COR-L47 (cell line): ENCODE data around the gene BUD23.
A peak's percentile ranks its signal among the peaks of the same experiment; 100 is the strongest.
"Not testable (repeated sequence)": the region's sequence is repeated elsewhere in the genome, so short reads cannot be mapped to it uniquely, and the experiment has no call there.

Source experiments
- DNase-seq: peaks from one replicate; lab custom pipeline; 2025; lab: John Stamatoyannopoulos, UW

Gene BUD23

DNA sequence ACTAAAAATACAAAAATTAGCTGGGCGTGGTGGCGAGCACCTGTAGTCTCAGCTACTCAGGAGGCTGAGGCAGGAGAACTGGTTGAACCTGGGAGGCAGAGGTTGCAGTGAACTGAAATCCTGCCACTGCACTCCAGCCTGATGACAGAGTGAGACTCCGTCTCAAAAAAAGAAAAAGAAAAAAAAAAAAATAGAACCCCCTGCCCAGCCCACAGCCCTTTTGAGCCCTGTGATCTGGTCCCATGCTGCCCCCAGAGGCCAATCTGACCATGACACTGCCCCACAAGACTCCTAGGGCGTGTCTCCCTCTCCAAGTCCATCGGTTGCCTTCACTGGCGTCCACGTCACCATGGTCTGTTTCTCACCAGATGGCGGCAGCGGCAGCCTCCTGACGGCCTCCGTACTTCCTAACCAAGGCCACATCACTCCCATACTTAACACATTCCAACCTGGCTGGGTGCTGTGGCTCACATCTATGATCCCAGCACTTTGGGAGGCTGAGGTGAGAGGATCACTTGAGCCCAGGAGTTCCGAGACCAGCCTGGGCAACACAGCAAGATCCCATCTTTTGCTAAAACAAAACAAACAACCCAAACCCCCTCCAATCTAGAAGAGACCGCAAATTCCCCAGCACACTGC, 18.1 kb downstream of the BUD23 start:
- no peak for DNase-seq

DNA sequence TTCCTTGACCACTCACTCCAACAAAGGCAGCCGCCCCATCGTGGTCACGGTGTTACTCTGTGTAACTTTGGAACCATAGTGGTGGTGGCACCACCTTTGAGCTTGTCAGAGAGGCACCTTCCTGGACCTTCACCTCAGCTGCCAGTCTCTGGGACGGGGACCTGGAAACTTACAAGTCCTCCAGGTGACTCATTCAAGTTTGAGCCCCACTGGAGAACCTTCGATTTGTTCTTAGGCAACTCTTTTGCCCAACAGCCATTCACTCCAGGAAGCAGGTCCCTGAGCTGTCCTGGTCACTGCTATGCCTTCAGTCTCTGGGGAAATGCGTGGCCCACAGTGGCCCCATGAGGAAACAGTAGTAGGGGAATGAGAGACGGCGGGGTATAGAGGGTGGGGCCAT, 18.8 kb downstream of the BUD23 start:
- no peak for DNase-seq

DNA sequence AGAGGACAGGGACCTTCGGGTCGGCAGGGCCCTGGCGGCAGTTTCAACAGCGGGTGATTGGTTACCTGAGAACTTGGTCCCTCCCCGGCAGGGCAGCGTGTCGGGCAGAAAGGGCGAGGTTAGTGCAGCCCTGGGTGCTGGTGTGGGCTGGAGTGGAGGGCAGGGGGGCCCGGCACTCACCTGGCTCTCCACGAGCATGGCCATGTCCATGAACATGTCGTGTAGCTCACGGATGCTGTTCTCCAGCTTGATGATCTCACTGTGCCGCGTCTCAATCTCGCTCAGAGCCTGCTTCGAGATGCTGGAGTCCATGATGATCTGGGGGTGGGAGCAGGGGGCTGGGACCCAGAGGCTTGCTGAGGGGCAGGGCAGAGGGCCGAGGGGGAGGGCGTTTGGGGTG, 19.3 kb downstream of the BUD23 start:
- no peak for DNase-seq

DNA sequence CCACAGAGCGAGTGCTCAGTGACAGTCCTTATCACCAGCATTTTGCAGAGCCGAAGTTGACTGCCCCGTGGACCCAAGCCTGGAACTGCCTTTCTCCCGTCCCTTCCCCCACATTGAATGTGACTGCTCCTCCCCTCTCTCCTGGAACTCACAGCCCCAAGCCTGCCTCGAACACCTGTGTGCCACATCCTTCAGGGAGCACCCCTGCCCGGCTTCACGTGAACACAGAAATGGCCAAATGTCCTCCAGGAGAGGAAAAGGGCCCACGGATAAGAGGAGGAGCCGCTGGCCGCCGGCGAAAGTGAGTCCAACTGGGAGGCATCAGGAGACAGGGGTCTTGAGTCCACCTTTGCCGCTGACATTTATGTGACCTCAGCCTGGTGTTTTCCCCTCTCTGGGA, 19.8 kb downstream of the BUD23 start:
- DNase-seq: no peak

DNA sequence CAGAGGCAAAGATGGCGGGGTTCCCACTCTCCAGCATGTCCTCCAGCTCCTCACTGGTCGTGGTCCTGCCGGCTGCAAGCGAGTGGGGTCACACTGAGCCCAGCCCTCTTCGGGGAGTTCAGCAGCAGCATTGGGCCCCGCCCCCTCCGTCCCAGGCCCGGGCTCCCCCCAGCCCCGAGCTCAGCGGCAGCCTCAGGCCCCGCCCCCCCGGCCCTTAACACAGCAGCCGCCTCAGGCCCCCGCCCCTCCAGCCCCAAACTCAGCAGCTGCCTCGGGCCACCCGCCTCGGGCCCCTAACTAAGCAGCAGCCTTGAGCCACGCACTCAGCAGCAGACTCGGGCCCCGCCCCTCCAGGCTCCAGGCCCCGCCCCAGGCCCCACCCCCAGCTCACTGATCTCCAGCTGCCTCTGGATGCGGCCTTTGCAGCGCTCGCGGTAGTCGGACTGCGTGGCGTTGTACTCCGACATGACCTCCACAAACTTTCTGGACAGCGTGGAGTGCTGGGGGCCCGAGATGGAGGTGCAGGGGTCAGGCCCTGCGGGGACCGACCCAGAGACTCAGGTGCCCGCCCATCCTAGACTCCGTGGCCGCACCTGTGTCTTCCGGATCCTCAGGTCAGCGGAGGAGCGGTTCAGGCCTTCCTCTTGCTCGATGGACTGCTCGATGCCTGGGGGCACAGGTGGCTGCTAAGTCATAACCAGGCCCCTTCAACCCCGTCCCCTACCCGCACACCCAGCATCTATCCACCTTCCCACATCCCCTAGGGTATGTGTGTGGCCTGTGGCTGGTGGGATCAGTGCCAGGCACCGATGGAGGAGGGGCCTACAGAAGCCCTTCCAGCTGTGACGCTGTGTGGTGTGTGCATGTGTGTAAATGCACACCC, 20.6 kb downstream of the BUD23 start:
- no peak for DNase-seq

DNA sequence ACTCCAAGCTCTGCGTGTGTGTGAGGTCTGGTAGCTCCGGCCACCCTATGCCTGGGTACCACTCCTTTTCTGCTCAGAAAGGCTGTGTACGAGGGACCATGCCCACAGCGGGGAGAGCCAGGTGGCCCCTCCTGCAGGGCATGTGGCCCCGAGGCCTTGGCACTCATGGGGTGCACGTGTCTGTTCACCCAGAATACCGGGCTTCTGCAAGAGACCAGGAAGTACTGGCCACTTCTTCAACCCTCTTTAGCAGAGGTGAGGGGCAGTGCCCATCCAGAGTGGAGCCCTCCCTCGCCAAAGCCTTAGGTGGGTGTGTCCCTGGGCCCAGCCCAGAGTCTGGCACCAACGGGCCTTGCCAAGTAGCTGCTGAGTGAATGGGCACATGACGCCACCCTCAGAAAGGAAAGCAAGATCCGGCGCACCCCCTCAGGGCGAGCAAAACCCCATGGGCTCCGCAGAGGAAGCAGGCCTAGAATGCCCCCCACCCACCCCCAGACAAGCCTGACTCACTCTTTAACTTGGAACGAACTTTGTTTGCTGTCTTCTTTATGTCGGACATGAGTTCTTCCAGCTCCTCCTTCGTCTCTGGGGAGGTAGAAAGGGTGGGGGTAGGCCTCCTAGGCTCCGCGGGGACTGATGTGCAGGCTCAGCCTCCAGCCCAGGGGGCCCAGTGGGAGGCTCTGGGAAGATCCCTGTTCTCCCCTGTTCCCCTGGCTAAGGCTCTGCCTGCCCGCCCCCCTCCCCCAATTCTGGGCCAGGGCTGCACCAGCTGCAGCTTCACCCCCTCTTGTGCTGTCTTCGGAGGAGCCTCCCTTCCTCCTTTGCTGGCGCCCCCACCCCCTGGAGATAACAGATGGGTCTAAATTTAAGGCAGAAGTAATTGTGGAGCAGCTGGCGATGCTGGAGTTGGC, 21.5 kb downstream of the BUD23 start:
- peak; percentile 81 for DNase-seq

DNA sequence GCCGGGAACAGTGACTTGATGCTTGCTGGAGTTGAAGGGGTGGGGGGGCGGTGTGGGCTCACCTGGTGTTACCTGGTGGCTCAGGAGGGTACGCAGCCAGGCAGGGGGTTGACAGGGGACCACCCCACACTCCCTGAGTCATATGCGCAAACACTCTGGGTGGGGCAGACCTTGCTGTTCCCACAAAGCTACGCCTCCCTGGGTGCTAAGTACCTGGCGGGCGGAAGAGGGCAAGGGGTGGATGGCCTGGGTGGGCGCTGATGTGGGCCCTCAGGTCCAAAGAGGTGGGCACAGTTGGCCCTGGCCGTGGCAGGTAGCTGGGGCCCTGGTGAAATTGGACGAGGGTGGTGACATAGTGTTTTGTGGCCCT, 22.1 kb downstream of the BUD23 start:
- DNase-seq: no peak

DNA sequence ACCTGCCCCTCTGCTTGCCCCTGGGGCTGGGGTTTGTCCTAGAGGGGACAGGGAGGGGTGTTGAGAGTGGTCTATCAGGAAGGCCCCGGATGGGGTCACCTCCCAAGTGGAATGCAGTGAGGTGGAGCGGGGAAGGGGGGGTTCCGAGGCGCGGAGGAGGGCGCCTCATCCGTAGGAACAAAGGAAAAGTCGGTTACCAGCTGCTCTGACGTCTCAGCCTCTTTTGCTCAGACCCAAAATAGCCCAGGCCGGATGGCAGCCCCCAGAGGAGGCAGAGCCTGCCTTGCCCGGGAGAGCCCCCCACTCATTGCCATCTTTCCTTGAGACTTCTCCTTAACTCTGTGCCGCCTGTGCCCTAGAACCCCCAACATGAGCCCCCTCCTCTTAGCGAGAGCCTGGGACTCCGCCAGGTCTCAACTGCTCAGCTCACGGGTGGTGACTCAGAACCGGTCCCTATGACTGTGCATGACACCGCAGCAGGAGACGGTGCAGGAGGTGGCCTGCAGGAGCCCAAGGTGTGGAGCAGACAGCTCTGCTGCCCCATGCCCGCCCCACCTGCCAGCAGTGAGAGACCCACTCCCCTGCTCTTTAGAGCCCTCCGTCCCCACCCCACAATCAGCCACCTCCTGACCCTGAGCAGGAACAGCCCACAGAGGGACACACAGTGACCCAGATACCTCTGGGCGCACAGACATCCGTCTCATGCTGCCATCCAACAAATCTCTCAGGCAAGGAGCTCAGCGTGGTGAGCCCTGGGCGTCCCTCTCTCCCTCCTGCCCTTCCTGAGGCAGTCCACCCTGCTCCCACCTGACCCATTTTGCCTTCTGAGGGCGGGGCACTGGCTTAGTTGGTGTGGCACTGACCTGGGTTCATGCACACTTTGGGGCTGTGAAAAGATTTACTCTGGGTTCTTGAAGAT, 23.0 kb downstream of the BUD23 start:
- peak; percentile 23 for DNase-seq

DNA sequence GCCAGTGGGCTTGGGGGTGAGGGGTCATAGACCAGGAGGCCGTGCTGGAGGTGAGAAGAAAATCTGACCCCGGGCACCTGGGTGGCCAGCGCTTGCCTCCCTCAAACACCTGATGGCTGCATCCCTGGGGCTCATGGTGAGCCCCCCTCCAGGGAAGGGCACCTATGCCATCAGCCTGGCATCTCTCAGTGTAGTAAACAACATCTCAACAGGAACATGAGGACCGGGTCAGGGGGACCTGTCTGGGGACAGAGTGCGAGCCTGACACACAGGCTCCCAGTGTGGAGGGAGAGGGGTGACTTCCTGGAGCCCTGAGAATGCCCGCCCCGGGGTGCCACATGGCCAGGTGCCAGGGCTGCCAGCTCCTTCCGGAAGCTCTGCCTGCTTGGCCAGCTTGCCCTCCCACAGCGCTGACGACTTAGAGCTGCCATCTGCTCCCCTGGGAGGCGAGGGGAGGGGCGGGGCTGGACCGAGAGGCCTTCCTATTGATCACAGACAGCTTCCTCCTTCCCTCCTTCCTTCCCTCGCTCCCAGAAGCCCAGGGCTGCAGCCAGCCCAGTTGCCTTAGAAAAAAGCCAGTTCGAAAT, 23.7 kb downstream of the BUD23 start:
- peak; percentile 96 for DNase-seq

DNA sequence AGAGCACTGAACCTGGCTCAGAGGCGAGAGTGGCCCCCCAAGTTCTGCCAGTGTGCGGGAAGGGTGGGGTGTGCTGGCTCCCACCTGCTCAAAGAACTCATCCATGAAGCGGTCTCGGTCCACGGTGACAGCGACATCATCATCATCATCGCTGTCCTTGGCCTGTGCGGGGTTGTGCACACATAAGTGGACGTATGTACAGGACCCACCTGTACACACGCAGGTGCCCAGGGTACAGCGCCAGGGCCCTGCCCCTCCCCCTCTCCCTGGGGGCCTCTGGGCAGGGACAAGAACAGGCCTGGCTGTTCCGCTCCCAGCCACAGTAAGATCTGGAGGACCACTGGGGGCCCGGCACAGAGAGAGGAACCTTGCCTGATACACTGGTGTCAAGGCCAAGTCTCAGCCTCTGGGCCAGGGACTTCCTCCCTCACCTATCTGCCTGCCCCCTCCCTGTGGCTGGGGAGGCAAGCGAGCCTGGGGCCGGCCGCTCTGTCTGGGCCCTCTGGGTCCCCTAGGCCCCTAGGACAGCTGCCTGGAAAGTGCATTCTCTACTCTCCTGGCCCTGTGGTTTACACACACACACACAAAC, 25.7 kb downstream of the BUD23 start:
- DNase-seq: no peak

DNA sequence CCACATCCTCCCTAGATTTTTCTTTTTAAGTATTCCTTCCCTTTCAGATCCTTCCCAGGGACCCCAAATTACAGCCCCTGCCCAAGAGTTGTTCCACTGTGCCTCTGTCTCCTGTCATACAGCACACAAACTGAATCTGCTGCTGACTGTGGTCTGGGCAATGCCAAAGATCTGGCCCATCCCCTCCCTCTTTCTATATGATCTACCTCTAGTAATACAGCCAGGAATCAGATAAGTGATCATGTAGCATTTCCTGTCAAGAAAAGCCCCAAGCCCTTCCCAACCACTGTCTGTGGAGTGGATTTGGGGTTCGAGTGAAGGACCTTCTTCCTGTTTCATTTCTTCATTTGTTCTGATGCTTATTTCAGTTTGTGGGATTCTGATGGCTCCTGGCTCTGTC, 29.4 kb downstream of the BUD23 start:
- DNase-seq: no peak

DNA sequence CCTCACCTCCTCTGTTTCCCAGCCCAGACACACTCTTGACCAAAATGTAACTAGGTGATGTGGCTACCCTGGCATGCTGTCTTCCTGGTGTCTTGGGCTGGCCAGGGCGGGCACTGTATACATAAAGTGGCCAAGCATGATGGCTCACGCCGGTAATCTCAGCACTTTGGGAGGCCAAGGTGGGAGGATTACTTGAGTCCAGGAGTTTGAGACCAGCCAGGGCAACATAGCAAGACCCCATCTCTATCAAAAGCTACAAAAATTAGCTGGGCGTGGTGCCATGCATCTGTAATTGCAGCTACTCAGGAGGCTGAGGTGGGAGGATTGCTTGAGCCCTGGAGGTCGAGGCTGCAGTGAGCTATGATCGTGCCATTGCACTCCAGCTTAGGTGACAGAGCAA, 29.9 kb downstream of the BUD23 start:
- DNase-seq: not testable (repeated sequence)

DNA sequence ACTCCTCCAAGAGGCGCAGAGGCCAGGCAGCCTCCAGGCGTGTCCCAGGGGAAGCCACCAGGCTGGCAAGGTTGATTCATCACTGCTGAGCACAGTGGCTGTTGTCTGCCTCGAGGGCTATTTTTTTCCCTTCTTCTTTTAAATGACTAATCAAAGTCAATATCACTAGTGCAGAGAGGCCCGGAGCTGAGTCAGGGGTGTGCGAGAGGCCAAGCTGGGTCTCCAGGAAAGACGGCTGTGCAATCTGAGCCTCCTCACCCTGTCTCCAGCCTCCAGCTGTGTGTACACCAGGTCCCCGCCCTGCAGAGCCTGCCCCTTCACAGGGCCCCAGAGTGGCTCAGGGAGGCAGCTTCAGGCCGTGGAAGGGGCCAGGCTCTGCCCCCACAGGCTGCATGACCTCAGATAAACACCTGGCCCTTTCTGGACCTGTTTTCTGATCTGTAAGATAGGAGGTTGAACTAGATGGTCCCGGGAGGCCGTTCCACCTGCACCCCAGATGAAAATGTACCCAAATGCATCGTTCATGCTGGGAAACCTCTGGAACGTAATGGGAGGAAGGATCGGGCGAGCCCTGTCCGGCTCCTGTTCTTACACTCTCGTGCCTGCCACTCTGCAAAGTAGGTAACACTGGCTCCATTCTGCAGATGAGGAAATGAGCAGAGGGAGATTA, 32.4 kb downstream of the BUD23 start:
- DNase-seq: peak; percentile 51

DNA sequence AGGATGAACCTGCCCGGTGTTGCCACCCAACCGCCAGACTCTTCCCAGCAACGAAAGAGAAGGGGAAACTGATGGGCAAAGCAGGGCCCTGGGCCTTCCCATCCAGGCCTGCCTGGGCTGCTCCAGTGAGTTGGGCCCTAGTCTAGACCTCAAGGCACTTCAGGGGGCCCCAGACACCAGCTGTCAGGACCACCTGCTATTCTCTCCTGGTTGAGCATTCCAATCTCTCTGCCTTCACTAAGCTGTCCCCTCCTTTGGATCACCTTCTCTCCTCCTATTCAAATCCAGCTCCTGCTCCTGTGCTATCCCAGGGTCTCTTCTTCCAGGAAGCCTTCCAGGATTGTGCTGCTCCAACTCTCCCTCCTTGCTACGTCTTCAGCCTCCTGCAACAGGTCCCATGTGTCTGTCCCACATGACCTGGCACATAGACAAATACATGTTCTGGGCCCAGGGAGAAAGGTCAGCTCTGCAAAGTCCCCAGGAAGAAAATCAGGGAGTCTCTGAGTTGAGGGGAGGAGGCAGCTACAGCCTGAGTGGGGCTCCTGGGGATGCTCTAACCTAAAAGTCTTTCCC, 33.0 kb downstream of the BUD23 start:
- no peak for DNase-seq

DNA sequence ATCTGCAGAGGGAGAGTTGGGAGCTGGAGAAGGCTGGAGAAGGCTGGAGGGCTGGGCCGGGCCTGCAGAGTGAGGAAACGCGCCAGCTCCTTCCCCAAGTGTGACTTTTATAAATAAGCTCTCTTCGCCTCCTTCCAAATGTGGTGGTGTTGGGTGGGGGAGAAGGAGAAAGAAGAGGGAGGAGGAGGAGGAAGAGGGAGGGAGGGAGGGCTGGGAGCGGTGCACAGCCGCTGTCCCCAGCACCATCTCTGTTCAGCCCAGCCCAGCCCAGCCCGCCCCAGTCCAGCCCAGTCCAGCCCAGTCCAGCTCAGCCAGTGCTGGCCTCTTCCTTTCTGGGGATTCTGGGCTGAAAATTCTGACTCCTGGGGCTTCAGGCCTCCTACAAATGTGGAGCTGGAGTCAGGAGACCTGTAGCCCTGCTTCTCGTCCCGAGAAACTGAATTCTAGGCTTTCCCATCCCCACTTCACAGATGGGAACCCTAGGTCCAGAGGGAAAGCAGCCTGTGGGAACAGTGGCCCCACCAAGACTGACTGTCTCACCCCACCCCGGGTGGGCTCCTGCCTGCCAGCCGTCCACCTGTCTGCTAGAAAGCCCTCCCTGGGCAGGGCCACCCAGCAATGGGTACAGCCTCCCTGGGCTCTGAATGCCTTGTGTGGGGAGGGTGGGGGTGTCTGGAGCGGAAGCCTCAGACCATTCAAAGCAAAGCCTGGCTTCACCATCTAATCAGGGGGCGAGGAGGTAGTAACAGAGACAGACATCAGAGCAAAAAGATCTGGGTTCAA, 33.8 kb downstream of the BUD23 start:
- DNase-seq: no peak

DNA sequence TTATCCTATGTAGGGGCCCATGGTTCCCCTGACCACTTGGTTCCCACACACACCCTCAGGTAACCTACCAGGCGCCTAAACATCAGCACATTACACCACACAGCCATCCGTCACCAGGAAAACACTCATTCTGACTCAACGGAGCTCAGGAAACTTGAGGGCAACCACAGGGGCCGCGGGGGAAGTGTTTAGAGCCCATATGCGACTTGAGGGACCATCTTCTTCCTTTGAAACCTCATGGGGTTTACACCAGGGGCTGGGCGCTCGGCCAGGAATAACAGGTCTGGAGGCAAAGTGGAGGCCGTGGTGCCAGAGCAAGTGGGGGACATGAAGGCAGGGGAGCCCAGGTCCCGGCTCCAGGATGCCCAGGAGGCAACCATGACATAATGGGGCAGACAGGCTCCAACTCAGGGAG, 34.6 kb downstream of the BUD23 start:
- no peak for DNase-seq

DNA sequence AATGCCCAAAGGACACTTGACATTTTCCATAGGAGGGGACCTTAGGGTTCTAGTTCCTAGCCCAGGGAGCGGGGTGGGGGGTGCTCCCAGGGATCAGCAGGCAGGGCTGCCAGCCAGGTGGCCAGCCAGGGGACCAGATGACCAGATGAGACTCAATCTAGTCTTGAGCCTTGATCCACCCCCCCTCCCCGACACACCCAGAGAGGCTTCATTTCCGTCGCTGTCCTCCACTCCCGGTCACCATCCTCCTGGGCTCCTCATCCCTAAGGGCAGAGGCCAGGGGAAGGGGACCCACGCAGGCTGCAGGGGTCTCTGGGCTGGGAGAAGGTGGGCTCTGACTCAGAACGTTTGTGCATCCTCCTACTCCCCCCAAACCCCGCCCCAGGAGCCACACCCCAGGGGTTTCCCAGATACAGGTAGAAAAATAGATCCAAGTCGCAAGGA, 35.1 kb downstream of the BUD23 start:
- no peak for DNase-seq

DNA sequence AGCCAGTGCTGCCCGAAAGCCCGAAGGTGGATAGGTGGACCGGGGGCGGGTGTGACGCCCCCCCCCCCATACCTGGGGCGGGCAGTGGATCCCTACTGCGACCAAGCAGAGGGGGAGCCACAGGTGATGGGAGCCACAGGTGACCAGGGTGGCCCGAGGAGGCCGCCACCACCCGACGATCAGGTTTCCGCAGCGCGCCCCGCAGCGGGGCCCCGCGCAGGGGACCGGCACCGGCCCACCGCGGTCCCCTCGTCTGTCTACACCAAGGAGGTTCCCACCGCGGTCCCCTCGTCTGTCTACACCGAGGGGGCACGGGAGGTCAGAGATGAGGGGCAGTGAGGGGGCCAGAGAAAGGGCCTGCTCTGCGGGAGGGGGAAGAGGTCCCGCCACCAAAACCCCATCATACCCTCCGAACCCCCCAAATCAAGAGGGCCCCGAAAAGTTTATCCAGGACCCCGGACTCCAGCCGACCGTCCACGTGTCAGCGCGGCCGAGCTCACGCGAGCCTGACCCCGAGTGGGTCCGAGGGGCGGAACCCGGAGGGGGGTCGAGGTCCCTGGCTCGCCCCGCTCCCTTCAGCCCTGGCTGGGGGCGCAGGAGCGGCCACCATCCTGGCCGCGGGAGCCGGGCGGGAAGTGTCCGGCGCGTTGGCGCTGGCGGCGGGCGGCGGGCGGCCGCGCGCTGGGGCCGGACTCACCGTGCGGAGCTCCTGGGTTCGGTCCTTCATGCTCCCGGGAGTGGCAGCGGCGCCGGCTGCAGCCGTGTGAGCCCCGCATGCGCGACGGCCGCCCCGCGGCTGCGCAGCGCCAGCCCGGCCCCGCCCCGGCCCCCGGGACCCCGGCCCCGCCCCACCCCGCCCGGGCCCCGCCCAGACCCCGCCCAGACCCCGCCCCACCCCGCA, 35.8 kb downstream of the BUD23 start, which contains the start of gene STX1A:
Gene STX1A, minus strand, starts transcription at position 765 of the 901 bp plus-strand sequence. Its CDS starts 38 bp downstream, at position 727.
- peak; percentile 71 for DNase-seq
